ENCODE measurements around the gene MRC2.

The MRC2 gene

DNA sequence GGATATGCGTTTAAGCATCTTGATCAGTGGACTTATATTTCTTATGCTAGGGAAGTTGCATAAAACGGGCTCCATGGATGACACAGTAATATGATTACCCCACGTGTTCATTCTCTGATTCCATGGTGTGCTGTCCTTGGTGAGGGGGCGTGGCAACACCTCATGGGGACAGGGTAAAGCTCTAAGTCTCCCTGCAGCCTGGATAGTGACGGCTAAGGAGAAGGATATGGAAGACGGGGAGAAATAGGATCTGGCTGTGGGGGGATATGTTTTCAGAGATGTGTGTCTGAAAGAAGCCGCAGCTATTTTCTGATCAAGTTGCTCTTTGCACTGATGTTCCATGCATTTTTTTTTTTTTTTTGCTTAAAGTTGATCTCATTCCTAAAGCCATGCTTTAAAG is 96.4 kb downstream of the MRC2 start:
- TF ChIP-seq, protein P1, sequence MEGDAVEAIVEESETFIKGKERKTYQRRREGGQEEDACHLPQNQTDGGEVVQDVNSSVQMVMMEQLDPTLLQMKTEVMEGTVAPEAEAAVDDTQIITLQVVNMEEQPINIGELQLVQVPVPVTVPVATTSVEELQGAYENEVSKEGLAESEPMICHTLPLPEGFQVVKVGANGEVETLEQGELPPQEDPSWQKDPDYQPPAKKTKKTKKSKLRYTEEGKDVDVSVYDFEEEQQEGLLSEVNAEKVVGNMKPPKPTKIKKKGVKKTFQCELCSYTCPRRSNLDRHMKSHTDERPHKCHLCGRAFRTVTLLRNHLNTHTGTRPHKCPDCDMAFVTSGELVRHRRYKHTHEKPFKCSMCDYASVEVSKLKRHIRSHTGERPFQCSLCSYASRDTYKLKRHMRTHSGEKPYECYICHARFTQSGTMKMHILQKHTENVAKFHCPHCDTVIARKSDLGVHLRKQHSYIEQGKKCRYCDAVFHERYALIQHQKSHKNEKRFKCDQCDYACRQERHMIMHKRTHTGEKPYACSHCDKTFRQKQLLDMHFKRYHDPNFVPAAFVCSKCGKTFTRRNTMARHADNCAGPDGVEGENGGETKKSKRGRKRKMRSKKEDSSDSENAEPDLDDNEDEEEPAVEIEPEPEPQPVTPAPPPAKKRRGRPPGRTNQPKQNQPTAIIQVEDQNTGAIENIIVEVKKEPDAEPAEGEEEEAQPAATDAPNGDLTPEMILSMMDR (IDR thresholded peaks at IDR 0.05), result no peak

DNA sequence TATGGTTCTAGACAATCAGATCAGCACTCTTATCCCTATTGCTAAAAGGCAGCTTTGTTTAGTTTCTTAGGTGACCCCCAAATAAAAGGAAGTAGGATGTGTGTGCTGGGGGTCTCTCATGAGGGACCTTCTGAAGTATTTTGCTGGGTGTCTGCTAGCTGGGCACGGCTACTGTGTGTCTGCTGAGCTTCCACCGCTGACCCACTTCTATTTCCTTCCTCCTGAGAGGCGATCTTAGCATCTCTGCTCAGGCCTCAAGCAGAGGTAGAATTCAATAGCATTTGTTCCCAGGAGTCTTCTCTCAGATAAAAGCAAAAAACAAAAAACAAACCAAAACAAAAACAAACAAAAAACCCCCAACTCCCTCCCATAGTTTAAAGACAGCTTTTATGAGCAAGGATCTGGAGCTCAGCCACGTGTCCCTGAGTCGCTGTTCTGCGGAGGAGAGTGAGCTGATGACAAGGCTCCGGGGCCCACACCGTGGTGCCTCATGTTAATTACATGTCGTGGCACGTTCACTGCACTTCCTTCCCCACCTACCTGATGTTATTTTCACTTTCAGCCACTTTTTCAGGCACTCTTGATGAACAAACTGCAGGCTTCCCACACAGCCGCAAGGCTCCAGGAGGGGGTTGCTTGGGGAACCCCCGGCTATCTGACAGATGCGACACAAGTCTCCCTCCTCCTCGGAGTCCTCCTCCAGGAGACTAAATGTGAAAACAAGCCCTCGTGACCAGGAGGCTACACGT is 97.1 kb downstream of the MRC2 start:
- TF ChIP-seq, protein P1 (IDR thresholded peaks at IDR 0.05), result no peak

DNA sequence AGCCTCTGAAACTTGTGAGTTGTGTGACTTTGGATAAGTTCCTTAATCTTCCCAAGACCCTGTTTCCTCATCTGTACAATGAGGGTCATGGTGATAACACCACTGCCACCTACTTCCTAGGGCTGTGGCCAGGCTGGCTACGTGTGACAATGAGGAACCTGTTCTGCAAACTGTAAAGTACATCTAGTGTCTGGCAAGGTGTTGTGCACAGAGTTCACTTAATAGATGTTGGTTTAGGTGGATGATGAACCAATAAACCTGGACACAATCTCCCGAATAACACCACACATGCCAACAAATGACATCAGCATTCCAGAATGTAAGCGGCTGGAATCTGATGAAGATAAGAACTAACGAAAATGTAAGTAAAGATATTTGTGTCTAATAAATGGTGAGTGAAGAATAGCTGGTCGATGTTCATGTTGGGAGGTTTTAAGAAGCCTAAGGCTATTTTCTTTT is 98.3 kb downstream of the MRC2 start:
- TF ChIP-seq, protein P1 (IDR thresholded peaks at IDR 0.05), result no peak

DNA sequence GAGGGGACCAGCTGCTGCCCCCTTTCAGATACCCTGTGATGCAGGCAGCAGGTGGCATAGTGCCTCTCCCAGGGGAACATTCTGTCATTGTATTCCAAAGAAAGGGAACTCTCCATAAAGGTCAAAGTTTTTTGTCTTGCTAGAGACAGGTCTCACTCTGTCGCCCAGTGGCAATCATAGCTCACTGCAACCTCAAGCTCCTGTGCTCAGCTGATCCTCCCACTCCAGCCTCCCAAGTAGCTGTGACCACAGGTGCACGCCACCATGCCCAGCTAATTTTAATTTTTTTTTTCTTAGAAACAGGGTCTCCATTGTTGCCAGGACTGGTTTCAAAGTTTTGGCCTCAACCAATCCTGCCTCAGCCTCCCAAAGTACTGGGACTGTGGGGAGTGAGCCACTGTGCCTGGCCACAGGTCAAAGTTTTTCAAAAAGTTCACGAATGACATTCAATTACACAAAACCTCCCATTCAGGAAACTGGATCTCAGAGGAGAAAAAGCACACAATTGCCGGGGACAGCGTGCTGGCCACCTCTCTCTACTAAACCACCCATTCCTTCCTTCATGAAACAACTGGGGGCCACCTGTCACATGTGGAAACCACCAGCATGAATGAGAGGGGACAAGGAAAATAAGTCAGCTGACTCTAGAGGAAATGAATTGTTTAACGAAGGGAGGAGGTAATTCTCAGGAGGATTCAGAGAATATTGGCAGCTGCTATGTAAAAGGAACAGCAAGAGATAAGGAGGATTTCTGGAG is 100.6 kb downstream of the MRC2 start:
- TF ChIP-seq, protein P1 (IDR thresholded peaks at IDR 0.05), result no peak

DNA sequence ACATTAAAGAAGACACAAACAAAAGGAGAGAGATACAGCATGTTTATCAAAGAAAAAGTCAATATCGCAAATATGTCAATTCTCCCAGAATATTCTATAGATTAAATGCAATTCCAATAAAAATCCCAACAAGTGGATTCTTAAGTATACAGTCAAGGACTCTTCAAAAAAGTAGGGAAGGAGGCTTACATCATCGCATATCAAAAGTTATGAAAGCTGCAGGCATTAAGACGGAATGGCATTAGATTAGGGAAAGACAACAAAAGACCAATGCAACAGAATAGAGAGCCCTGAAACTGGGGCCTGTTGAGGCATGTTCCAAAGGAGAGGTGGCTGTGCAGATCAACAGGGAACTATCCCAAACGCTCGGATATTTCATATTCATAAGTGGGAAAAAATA is 104.7 kb downstream of the MRC2 start:
- TF ChIP-seq, protein P1 (IDR thresholded peaks at IDR 0.05), result no peak

DNA sequence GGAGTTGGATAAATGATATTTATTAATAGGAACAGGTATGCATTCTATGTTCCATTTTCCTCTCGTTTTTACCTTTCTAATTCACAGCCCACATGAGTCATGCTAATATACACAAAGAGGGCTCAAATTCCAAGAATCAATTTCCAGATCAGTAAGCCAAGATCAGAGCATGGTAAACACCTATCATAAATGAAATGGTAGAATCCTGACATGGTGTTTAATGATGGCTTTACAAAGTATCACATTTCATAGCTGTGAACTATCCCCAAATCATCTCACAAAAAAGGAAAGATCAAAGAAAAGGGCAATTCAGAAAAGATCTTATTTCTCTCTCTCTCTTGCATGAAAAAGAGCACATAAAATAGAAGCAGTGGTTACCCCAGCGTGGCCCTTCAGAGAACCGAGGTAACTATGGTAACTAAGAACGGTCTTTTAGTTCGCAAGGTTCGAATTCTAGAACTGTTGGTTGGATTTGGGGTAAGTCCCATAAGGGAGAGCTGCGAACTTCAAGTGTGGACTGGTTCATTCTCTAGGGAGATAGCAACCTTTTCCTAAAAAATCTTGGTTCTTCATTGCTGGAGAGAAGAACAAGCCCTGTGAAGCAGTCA is 107.7 kb downstream of the MRC2 start:
- TF ChIP-seq, protein P1 (IDR thresholded peaks at IDR 0.05), result no peak

DNA sequence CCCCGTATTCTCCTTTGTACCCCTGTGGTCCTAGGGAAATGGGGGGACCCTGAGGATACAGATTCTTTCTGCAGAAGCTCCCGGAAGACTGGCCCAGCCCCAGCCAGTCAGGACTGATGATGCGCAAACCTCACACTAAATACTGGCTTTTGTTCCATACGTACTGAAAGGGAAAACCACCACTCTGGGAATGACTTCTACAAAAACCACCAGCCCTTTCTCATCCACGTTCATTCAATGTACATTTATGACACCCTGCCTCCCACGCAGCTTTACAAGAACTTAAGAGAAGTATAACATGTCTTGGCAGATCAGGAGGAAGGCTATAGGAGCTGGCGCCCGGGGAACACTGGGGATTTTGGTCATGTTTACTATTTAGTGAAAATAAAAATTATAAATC is 110.0 kb downstream of the MRC2 start:
- TF ChIP-seq, protein P1 (IDR thresholded peaks at IDR 0.05), result no peak

Data from LNCAP (cell line).